Measurements from ENCODE around the gene SEMA3B.
"Not testable (repeated sequence)": the region's sequence is repeated elsewhere in the genome, so short reads cannot be mapped to it uniquely, and the experiment has no call there.

Gene SEMA3B

DNA sequence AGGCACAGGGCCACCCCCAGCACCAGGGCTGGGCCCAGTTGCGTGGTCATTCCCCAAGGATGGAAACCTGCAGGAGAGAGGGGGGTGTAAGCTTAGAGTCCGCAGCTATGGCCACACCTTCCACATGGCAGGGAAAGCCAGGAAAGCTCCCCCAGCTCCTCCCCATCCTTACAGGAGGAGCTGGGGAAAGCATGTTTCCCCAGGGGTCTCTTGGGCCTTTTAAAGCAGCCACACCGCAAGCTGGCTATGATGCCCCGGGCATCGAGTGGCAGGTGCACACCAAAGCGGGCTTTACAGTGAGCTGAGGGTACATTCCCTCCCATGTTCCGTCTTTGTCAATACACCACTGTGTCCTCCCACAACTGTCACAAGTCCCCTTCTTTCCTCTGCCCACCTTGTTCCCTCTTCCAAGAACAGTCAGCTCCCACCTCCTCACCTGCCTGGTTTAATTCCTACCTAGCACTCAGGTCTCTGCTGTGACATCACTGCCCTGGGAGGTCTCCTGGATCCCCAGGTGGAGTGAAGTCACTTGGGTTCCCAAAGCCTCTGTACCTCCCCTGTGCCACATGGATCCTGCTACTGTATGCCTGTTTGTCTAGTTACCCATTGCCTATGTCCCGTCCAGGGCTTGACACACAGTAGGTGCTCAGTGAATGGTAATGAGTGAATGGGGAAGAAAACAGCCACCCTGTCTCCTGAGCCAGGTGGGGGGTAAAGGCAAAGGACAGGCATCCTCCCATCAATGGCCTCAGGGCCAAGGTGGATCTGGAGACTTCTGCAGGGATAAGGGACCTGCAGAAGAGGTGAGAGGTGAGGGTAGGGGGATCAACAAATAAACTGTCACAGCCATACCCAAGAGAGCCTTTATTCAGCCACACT is 26.8 kb downstream of the SEMA3B start:
- DNase-seq: no peak

DNA sequence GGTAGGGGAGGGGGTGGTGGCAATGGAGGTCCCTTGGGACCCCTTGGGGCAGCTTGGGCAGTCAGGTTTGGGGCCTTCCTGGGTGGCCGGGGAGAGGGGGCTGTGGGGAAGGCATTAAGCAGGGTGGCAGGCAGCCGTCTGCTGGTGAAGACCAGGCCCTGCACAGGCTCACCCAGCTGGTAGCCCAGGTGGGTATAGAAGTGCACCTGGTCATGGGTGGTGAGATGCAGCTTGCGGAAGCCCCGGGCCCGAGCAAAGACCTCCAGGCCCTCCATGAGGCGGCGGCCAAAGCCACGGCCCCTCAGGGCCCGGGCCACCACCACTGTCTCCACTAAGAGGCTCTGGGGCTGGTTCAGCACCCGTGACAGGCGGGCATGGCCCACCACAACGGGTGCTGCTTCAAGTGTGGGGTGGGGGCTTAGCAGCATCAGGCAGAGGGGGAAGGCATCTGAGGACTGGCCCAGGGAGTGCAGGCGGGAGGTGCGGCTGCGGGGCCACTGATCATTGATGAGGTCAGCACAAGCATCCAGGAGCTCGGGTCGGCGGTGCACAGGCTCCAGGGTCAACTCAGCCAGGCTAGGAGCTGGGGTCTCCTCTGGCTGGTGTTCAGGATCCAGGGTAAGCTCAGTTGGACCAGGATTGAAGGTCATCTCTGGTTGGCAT is 27.9 kb downstream of the SEMA3B start:
- no peak for DNase-seq

DNA sequence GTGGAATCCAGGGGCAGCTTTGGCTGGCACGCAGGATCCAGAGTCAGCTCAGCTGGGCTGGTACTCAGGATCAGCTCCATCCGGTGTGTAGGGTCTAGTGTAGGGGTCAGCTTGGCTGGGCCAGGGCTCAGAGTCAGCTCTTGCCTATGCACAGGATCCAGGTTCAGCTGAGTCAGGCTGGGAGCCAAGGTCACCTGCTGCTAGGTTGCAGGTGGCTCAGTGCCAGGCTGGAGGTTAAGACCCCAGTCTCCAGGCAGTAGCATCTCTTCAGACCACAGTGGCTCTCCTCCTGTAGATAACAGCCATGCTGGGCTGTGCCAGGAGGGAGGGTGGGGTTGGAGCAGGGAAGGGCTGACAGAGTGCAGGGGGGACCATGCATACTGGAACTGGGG is 28.4 kb downstream of the SEMA3B start:
- no peak for DNase-seq

DNA sequence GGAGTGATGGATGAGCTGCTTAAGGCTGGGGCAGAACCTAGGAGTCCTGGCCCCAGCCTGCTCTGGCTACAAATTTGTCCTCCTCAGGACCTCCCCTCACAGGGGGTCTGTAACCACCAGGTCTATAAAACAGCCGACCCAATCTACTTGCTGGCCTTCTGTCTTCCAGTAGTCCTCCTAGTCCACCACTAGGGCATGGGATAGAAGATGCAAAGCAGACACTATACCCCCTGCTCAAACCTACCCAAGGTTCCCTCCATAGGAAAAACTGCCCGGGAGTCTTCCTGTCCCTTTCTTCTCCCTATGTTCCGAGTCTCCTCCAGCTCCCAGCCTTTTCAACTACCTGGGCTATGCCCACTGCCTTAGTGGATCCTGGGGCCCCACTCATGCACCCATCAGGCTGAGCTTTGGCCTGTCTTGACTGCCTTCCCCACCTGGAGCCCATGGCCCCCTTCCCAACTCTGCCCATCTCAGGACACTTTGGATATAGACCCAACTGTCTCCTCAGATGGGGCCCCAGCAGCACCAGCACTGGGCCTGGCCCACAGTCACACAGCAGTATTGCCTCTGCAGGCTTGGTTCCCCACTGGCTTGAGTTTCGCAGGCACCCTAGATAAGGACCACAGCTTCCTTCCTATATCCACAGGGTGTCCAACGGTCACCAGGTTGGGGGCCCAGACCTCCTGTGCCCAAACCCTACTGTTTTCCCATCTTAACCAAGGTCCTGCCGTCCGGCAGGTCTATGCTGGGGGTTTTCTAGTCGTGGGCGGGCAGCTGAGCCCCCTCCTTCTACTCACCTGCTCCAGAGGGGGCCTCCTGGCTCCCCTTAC is 29.2 kb downstream of the SEMA3B start:
- DNase-seq: no peak

DNA sequence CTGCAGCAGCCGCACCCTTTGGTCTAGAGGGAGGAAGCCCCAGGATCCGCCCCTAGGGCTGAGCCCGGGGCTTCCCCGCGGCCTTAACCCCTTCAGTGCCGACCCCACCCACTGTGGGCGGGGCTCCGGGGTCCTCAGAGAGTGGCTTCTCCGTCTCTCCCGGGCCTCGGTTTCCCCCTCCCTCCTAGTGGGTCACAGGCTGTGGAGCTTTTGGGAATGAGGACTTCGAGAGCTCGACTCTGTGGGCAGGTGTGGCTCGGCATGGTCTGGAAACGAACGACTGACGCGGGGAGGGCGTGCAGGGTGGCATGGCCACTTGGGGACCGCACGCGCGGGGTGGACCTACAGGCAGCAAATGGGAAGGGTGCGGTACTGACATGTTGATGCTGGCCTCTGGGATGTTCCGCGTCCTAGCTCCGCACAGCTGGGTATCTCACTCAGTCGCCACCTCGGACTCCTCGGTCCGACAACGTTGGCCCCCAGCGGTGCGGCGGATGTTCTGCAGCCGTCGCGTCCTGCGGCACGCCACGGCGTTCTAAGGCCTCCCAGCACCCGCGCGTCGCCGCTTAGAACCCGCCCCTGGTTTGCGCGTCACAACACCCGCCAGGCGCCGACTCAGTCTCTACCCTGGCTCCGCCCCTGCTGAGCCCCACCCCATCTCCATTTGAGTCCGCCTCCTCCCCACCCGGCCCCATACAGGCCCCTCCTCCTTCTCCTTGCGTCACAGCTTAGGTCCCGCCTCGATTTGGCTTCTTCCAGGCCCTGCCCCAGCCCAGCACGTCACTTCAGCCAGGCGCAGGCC is 30.1 kb downstream of the SEMA3B start, which contains the start of the genes HYAL3 and NAA80:
Gene HYAL3 (minus strand): TSS at position 570 of the 802 bp plus-strand sequence. CDS start 3,803 bp downstream, outside the sequence.
Gene NAA80 (minus strand): TSS at position 570 of the 802 bp plus-strand sequence. CDS start 1,942 bp downstream, outside the sequence.
- peak; percentile 97 to 99 for DNase-seq

DNA sequence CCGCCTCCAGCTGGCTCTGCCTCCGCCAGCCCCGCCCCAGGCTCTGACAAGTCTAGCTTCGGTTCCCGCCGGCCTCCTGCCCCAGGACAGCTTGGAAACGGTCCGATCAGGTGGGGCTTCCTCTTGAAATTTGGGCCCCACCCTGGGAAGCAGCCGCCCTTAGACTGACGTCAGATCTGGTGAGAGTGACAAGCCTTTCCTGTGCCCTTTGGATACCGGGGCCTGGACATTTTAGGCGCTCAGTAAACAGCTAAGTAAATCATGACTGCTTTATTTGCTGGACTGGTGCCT is 30.6 kb downstream of the SEMA3B start:
- no peak for DNase-seq

DNA sequence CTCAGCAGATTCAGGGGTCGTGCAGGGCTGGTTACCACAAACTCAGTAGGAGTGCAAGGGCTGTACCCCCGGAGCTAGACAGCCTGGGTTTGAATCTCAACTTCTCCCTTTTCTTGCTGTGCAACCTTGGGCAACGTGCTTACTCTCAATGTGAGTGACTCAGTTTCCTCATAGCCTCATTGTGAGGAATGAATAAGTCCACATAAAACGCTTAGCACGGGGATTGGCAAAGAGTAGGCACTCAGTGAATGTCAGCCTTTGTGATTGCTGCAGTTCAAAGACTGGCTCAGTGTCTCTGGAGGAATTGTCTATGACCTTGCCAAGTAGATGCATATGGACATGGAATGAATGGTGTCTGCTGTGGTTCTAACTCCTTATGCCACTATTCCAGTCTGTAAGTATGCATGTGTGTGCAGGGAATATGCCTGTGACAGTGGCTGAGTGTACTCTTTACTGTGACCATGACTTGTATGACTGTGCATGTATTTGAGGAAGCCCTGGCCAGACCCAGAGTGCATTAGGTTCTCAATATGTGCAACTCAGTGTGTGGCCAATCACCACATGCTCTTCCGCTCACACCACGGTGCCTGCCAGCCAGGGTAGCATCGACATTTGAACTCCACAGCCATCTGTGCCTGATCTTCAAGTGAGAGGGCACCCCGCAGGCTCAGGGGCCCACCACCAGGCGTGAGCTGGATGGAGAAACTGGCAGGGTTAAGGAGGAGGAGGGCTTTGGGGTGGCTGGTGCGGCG is 31.2 kb downstream of the SEMA3B start:
- DNase-seq: no peak

DNA sequence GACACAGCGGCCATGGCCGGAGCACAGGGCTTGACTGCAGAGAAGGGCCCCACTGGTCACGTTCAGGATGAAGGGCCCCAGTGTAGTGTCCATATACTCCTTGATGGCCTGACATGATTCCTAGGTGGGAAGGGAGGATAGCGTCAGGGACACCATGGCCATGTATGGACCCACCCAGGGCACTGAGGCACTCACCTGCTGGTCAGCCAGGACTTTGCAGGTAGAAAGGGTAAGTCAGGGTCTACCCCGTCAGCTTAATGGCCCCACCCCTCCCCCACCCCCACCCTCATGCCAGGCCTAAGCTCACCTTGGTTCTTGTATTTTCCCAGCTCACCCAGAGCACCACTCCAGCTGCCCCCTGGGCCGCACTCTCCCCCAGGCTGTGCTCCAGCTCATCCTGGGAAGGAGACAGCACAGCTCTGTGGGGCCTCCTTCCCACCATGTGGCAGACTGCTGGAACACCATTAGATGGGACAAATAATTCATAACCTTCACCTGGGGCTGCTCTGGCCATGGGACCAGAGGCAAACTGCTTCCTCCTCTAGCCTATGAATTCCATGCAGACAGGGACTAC is 31.8 kb downstream of the SEMA3B start:
- no peak for DNase-seq

DNA sequence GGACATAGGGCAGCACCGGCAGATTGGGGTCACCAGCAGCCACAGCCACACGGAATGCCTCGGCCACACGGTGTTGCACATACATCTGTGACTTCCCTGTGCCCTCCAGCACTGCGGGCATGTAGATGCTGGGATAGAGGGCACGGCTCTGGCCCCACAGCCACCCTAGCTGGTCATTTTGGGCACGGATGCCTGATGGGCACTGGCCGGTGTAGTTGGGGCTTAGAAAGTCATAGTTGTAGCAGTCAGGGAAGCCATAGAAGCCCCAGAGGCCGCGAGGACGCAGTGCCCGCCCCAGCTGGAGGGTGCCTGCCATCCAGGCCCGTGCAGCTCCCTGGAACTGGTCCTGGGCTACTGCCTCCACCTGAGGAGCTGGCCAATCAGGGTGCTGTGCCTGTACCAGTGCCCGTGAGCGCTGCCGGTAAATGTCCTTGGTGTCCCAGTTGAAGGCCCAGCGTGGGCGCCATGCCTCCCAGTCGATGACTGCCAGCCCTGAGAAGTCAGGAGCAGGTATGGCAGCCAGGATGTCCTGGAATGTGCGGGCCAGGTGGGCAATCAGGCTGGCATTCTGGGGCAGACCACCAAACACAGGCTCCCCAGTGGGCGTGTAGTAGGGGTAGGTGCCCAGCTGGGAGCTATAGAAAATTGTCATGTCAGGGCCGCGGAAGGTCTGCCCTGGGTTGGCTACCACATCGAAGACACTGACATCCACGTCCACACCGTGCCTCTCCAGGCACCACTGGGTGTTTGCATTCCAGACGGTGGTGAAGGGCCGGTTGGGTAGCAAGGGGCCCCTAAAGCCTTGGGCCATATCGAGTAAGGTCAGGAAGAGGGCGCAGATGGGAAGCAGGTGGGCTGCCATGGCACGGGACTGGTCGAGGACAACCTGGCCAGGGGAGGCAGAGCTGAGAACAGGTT is 33.4 kb downstream of the SEMA3B start:
- no peak for DNase-seq

DNA sequence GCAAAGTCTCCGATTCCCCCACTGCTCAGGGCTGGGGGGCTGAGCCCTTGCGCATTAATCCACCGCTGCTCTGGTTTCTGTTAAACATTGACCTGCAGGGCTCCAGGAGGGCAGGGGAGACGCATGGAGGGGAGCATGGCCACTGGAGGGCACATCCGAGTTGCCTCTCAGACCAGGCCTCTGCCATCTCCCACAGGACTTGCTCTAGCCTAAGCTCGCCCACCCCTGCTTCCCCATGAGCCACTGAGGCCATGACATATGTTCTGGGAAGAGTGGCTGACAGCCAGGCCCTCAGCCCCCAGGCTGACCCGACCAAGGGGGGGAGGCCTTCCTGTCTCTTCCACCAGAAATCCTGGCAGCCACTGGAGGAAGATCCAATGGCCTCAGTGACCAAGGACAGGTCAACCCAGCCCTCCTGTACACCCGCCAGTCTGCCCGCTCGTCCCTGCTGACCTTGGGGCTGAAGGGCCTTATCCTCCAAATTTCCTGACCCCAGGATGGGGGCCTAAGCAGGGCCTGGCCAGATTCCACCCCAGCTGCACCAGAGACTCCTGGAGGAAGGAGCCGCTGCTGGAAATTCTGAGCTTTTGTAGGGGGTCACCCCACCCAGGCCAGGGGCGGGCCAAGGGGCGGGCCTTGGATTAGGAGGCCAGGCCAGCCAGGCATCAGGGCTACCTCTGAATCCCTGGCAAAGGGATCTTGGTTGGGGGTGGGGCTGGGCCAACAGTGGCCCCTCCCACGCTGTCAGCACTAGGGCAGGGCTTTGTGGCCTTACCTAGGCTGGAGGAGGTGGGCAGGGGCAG is 34.3 kb downstream of the SEMA3B start, which contains the start of gene HYAL1:
Gene HYAL1 (minus strand): TSS at position 562 of the 803 bp plus-strand sequence. CDS start 618 bp downstream, outside the sequence.
- no peak for DNase-seq

DNA sequence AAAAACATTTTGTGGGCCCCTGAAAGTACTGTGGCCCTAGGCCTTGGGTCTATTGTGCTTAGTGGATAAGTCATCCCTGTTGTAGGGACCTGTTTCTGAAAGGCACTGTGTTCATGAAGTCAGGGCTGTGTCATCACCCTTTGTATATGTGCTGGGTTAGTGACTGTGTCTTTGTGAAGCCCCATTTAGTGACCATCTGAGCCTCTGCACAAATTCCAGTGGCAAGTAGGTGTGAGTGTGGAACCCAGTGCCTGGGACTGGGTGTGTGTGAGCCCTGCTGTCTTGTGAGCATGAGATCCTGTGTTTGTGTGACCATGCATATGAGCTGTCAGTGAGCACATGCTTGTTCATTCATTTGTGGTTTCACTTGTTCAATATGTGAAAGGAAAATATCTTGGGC is 35.7 kb downstream of the SEMA3B start:
- no peak for DNase-seq

DNA sequence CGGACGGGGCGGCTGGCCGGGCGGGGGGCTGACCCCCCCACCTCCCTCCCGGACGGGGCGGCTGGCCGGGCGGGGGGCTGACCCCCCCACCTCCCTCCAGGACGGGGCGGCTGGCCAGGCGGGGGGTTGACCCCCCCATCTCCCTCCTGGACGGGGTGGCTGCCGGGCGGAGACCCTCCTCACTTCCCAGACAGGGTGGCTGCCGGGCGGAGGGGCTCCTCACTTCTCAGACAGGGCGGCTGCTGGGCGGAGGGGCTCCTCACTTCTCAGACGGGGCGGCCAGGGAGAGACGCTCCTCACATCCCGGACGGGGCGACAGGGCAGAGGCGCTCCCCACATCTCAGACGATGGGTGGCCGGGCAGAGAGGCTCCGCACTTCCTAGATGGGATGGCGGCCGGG is 43.1 kb downstream of the SEMA3B start:
- DNase-seq: not testable (repeated sequence)

DNA sequence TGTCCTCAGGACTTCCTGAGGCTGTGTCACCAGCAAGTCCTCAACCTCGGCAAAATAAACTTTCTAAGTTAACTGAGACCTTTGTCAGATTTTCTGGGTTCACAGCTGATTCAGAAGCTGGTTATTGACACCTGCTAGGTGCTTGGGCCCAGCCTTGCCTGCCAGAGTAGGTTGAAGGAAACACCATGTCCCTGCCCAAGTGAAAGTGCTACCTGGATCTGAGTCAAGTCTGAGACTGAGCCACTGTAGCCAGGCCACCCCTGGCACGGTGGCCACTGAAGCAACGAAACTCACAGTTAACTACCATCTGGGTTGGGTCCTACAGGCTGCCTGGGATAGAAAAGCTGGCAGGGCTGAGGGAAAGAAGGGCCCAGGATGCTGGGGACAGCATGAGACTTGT is 45.4 kb downstream of the SEMA3B start:
- DNase-seq: no peak

DNA sequence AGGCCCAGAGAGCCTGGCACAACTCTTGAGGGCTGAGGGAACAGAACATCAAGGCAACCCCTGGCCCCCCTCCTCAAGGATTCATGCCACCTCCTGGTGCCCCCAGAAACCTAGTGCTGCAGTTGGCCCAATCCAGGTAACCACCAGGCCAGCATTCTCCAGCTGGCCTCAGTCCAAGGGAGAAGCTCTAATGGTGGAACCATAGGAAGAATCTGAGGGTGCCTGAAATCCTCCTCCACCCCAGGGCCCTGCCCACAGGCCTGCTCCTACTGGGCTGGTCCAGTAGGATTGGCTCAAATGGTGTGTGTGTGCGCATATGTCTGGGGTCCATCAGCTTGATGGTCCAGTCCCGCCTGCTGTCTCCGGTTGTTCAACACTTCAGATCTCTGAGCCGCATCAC is 45.9 kb downstream of the SEMA3B start:
- DNase-seq: no peak

DNA sequence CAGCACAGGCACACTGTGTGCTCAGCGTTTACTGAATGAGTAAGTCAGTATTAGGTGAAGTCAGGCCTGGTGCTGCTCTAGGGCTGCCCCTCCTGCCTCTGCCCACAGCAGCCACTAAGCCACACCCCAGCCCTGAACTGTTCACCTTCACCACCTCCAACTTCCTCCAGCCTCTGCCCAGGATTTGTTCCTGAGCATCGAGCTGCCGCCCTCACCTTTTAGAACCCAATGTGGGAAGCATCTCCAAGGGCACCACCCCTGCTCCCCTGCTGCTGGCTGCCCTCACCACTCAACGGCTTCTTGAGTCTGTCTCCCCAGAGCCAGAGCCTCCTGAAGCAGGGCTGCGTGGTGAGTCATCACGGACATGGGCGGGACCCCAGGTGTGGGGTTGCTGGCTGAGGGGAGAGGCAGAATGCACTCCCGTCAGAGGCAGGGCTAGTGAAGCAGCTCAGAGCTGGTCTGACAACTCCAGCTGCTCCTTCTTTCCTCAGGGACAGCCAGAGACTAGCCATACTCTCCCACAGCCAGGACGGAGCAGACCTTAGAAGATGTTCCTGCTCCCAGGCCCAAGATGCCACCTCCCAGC is 47.8 kb downstream of the SEMA3B start:
- peak; percentile 42 to 64 for DNase-seq

DNA sequence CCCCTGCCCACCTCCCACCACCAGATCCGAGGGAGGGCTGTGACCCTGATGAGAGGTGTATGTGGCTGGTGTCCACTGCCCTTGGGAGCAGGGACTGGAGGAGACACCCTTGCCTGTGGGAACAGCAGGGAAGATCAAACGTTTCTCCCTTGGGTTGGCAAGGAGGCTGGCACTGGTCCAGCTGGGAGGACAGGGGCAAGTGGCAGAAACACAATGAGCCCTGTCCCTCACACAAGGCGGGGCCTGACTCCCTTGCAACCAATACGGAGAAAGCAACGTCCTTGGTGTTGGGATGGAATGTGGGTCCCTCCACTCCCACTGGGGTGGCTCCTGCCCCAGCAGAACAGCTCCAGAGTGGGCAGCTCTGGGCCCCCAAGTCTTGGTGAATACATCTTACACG is 48.4 kb downstream of the SEMA3B start:
- DNase-seq: no peak

DNA sequence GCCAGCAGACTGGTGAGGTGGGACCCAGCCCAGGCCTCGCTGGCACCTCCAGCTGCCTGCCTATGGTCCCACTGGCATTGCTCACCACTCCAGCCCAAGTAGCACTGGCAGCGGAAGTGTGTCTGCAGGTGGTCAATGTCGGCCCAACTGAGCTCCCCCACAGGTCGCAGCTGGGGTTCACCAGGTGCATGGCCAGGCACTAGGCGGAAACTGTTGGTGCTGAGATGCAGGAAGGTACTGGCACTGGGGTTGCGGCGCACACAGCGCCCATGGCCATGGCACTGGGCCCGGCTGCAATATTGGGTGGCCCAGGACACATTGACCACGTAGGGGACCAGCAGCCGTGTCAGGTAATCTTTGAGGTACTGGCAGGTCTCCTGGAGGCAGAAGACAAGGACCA is 49.2 kb downstream of the SEMA3B start:
- DNase-seq: no peak

DNA sequence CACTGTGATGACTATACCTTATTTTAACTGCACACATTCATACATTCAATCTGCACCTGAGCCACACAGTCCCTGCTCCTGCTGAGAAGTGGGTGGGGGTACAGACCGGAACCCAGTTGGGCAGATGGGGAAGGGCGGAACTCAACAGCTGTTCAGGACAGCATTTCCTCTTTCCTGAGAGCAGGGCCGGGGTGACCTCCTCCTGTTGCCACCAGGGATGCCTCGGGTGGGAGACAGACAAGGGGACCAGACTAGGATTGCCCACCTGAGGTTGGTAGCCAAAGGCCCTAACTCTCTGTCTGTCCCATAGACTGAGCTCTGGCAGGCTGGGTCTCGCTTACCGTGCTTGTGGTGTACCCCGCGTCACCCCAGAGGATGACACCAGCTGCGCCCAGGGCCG is 49.7 kb downstream of the SEMA3B start:
- DNase-seq: no peak

Measured in stimulated activated CD4-positive, alpha-beta T cell treated with anti-CD3 and anti-CD28 coated beads, Interleukin-4, amount 100 ng/mL, for 4 hours (primary cell).